Sigmoid colon (tissue), 4 donors: ENCODE measurements around the gene OR2T1.

ENCODE experiments used
- POLR2AphosphoS5 ChIP-seq, 4 donors: sonication (generic); formaldehyde crosslinking; IDR thresholded peaks; one replicate each; pipeline ENCODE4 v1.6.1; 2017; ENCODE audit warnings: antibody characterized with exemption in 4 of 4
- TF ChIP-seq, protein P1 (sequence below), 4 experiments: fragments of 450-650 bp in 3 of 4; fragments of 200-600 bp in 1 of 4; IDR thresholded peaks; one replicate each; pipeline ENCODE4 v1.5.1; 2016 to 2019; ENCODE audit warnings: antibody characterized with exemption in 4 of 4, mild to moderate bottlenecking in 3 of 4, moderate library complexity in 2 of 4

DNA sequence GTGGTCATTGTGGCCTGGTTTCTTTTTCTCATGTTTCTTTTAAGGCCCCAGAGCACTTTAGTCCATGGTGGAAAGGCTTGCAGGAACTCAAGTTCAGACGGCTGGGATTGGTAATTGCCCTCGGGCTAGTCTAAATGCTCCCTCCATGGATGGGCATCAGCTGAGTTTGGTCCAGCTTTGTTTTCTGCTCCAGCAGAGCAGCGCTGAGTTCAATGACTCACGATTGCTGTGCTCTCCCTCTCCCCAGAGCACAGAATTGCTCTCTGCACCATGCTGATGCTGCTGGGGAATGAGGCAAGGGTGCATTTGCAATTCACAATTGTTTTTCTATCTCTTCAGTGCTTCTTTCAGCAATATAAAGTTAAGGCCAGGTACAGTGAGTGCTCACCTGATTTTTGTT is 29.1 kb upstream of the OR2T1 start:
- TF ChIP-seq, protein P1, sequence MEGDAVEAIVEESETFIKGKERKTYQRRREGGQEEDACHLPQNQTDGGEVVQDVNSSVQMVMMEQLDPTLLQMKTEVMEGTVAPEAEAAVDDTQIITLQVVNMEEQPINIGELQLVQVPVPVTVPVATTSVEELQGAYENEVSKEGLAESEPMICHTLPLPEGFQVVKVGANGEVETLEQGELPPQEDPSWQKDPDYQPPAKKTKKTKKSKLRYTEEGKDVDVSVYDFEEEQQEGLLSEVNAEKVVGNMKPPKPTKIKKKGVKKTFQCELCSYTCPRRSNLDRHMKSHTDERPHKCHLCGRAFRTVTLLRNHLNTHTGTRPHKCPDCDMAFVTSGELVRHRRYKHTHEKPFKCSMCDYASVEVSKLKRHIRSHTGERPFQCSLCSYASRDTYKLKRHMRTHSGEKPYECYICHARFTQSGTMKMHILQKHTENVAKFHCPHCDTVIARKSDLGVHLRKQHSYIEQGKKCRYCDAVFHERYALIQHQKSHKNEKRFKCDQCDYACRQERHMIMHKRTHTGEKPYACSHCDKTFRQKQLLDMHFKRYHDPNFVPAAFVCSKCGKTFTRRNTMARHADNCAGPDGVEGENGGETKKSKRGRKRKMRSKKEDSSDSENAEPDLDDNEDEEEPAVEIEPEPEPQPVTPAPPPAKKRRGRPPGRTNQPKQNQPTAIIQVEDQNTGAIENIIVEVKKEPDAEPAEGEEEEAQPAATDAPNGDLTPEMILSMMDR (IDR thresholded peaks at IDR 0.05): no peak
- TF ChIP-seq POLR2AphosphoS5 (IDR thresholded peaks at IDR 0.05): no peak
